SKM-1 treated with dmso at 0.1 percent for 144 hours (cell line): ENCODE results near the gene SSPN.
"Not testable (repeated sequence)": the region's sequence is repeated elsewhere in the genome, so short reads cannot be mapped to it uniquely, and the experiment has no call there.

ENCODE experiments used
- DNase-seq: peaks from one replicate; lab custom pipeline; 2025; ENCODE audit not compliant: unreplicated experiment; lab: John Stamatoyannopoulos, UW

SSPN gene

DNA sequence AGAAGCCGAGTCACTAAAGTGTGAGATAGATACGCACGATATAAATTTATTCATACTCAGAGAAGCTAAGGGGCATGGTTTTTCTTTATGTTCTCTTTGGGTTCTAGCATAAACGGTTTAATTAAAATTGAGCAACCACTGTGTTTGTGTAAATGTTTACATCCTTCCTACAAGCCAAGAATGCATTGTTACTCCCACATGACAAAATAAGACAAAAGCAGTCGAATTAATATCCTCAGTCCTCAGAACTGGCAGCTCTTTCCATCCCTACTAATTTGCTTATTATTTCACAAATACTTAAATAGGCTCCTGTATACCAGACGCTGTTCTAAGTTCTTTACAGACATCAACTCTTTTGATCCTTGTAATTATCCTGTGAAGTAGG lies 32.0 kb downstream of the SSPN start:
- no peak for DNase-seq

DNA sequence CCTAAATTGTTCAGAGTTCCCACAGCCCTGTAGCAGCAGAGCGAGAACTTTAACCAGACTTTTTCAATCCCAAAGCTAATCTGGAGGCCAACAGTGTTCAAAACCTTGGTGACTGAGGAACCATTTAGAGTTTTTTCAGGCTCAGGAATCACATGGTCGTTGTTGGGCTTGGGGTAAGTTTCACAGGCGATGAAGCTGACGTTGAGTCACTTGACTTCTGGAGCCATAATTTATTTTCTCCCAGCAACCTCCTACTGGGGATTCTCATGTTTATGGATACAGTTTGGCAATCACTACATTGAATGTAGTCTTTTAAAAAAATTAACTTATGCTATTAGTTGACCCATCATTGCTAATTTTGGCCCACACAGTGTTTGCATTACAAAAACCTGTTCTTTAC lies 34.5 kb downstream of the SSPN start:
- no peak for DNase-seq

DNA sequence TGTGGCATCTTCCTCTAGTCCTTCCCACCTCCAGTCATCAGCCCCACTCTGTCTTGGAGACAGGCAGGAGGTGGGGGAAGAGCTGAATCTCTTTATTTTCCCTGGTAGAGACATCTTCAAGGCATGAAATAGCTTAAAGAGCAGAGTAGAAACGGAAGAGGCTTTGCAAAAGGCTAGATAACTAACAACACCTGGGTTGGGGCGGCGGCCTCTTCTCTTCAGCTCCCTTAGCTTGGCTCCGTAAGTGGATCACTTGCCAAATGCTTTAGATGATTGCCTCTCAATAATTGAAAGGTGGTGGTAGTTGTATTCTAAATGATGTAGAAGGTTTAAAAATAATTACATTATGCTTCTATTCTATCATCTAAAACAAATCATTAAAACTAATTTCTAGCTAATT lies 36.1 kb downstream of the SSPN start:
- DNase-seq: no peak

- no peak for DNase-seq
Measured at GRCh38 chr12:26231921-26232320, 36.5 kb downstream of the SSPN start.

GRCh38 chr12:26233631-26234030 lies 38.3 kb downstream of the SSPN start:
- no peak for DNase-seq

DNA sequence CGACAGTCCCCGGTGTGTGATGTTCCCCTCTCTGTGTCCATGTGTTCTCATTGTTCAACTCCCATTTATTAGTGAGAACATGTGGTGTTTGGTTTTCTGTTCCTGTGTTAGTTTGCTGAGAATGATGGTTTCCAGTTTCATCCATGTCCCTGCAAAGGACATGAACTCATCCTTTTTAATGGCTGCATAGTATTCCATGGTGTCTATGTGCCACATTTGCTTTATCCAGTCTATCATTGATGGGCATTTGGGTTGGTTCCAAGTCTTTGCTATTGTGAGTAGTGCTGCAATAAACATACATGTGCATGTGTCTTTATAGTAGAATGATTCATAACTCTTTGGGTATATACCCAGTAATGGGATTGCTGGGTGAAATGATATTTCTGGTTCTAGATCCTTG lies 40.1 kb downstream of the SSPN start:
- not testable (repeated sequence) for DNase-seq

GRCh38 chr12:26238341-26239121 lies 43.2 kb downstream of the SSPN start:
- no peak for DNase-seq

DNA sequence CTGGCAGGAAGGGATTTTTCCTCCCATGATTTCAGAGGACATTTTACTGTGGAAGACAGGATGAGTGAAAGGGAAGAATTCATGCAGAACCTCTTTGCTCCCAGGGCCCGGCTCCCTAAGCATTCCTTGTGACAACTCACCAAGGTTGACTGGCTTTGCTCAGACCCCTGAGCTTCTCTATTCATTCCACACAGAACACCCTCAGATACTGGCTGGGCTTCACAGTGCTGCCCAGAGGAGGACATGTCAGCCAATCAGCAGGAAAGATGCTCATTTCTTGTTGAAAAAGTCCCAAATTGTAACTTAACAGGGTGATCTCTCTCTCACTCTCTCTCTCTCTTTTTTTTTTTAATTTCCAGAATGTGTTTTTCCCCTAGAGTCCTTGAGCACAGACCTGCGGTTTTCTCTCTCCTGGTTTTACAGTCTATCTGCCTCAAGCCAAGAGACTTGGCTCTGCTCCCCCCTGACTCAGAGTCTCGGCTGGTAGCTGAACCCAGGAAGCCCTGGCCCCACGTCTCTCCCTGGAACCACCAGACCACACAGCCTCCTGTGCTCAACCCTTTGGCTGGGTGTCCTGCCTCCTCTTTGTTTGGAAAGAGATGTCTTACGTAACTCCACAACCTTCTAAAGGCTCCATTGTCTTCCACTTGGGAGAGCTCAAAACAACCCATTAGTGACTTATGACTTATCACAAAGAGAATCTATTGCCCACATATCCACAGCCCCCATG lies 43.9 kb downstream of the SSPN start:
- DNase-seq: peak; percentile 6

- DNase-seq: no peak
Measured at GRCh38 chr12:26239852-26240815, 44.8 kb downstream of the SSPN start.

DNA sequence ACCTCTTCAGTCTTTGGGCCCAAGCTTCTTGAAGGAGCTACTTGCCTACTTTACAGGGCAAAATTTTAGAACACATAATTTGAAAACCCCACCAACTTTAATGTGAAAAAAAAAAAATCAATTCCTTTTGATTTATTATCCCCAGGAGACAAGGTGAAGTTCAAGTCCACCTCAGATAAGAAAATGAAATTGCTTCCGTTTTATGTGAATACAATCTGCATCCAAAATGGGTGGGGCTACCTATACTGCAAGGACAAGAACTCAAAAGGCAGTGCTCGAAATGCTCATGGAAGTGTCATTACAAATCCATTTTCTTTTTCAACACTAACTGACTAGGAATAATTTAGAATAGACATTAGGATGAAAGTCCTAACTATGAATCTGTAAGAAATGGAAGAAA lies 45.7 kb downstream of the SSPN start:
- DNase-seq: no peak

- DNase-seq: no peak
Measured at GRCh38 chr12:26242683-26243082, 47.3 kb downstream of the SSPN start.

- DNase-seq: peak; percentile 27
Measured at GRCh38 chr12:26244503-26244902, 49.1 kb downstream of the SSPN start.

- DNase-seq: no peak
Measured at GRCh38 chr12:26245175-26245942, 50.0 kb downstream of the SSPN start.

GRCh38 chr12:26246483-26247164 lies 51.3 kb downstream of the SSPN start:
- no peak for DNase-seq

GRCh38 chr12:26247873-26248272 lies 52.5 kb downstream of the SSPN start:
- no peak for DNase-seq

GRCh38 chr12:26250801-26251200 lies 55.4 kb downstream of the SSPN start:
- DNase-seq: no peak

DNA sequence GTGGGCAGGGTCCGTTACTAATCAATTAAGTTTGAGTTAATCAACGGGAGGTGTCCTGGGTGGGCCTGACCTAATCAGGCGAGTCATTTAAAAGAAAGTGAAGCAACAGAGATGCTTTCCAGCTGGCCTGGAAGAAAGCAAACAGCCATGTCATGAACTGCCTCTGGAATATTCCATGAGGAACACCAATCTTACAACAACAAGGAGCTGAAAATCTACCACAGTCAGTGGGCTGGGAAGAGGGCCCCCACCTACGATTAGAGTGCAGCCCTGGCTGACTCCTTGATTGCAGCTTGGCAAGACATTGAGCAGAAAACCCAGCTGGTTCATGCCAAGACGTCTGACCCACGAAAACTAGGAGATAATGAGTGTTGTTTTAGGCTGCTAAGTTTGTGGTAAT lies 56.2 kb downstream of the SSPN start:
- no peak for DNase-seq

GRCh38 chr12:26252946-26253345 lies 57.6 kb downstream of the SSPN start:
- no peak for DNase-seq

DNA sequence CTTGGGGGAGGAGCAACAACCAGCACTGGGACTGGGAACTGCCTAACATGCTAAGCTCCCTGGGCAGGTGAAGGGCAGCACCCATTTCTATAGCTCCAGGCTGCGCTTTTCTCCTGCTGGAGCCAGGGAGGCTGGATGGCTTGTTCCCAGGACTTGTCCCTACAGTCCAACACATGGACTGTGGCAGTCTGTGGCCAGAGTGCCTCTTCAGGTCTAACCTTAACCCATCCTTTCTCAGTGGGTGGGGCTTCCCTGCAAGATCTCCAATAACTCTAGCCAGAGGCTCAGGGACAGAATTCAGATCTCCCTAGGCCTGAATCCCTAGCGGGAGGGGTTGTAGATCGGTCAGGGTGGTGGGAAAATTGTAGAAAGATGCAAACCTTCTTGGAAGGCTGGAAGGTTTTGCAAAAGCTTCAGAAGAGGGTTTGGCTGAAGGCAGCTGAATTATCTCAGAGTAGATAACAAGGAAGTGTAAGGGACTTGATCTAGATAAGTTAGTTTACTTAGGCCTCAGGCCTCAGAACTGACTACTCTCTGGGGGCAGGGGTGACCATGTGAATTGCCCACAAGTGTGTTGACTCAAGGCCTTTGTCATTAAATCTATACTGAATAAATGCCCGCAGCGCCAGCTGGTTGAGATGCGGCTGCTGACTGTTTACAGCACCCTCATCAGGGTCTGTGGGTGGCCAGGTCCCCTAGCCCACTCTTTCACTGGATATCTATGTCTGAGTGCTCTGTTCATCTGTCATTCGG lies 60.7 kb downstream of the SSPN start:
- DNase-seq: no peak
